ENCODE measurements around the gene NKG7. TPM values are rescaled to one million over a fixed set of nuclear protein-coding genes. Genes with fewer than 3 reads are reported as not detected.

Gene NKG7
- total RNA-seq, 4 donors from 2014 or later: 1.3 TPM; not detected in 3

DNA sequence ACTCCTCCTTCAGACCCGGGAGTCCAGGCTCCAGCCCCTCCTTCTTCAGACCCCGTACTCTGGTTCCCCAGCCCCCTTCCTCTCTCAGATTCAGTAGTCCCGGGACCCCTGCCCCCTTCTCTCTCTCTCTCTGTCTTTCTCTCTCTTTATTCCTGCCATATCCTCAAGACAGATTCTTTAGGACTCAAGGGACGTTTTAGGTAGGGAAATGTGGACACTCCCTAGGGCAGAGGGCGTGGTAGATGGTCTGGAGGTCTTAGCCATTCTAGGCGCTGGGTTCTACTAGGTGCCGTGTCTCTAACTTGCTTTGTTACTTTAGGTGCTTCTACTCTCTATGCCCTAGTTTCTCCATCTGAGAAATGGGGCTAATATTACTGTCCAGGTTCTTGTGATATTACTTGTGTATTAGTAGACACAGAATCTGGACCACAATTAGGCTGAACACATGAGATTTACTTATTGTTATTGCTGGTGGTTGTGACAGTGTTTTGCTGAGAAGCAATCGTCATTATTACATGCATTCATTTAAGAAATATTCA is 18.7 kb upstream of the NKG7 start:
- TF ChIP-seq, protein P1, sequence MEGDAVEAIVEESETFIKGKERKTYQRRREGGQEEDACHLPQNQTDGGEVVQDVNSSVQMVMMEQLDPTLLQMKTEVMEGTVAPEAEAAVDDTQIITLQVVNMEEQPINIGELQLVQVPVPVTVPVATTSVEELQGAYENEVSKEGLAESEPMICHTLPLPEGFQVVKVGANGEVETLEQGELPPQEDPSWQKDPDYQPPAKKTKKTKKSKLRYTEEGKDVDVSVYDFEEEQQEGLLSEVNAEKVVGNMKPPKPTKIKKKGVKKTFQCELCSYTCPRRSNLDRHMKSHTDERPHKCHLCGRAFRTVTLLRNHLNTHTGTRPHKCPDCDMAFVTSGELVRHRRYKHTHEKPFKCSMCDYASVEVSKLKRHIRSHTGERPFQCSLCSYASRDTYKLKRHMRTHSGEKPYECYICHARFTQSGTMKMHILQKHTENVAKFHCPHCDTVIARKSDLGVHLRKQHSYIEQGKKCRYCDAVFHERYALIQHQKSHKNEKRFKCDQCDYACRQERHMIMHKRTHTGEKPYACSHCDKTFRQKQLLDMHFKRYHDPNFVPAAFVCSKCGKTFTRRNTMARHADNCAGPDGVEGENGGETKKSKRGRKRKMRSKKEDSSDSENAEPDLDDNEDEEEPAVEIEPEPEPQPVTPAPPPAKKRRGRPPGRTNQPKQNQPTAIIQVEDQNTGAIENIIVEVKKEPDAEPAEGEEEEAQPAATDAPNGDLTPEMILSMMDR (IDR thresholded peaks at IDR 0.05): no peak
- TF ChIP-seq POLR2A (IDR thresholded peaks at IDR 0.05): no peak
- 66% methylated on average over 8 of the region's 8 CpGs for WGBS, 2 donors
- no peak overlapping the region for H3K4me3 ChIP-seq (ENCODE audit: low read depth, poor library complexity, severe bottlenecking)
- intact Hi-C loops (cut with DNase I; ENCODE audit: low total_unique reads): no loop called here
- no peak for DNase-seq (ENCODE audit: low spot score in 2 of 2)

DNA sequence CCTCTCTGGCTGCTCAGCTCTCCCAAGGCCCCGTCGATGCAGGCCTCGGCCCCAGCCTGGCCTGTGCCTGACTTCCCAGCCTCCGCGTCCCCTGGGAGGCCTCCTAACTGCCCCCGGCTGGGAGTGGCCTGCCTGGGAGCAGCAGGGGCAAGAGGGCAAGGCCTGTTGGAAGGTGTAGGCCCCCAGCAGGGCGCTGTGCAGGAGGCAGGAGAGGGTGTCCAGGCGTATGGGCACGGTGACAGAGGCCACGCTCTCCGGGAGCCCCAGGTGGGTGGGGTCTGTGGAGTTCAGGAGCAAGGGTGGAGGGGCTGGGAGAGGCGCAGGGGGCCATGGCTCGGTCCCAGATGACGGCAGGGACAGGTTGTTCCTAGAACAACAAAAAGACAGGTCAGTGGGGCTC is 16.7 kb upstream of the NKG7 start:
- TF ChIP-seq, protein P1 (IDR thresholded peaks at IDR 0.05): no peak
- TF ChIP-seq POLR2A (IDR thresholded peaks at IDR 0.05): no peak
- 89% methylated on average over 11 to 14 of the region's 14 CpGs for WGBS, 2 donors
- DNase-seq (ENCODE audit: low spot score in 2 of 2): no peak
- intact Hi-C loops (cut with DNase I; ENCODE audit: low total_unique reads): no loop called here
- no peak overlapping the region for H3K4me3 ChIP-seq (ENCODE audit: low read depth, poor library complexity, severe bottlenecking)

DNA sequence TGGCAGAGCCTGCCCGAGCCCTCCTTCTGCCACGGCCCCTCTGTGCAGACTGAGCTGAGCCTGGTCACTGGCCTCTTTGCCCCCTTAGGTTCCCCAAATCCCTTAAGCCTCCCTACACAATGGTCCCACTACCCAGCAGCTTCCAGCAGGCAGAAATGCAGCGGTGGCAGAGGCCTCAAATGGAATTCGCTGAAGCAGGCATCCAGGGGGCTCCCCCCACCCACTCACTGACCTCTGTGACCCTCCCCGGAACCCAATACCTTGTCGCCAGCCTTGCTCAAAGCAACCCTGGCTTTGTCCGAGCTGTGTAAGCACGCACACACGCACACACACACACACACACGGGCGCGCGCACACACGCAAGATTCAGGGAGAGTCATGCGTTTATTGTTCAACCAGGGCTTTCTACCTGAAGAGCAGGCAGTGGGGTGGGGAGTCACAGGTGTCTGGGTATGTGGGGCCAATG is 15.5 kb upstream of the NKG7 start, which contains the start of gene LIM2:
LIM2 (minus strand) TSS at position 51 of the 466 bp plus-strand sequence. CDS start 531 bp downstream, outside the sequence.
- intact Hi-C loops (cut with DNase I; ENCODE audit: low total_unique reads): no loop called here
- TF ChIP-seq, protein P1 (IDR thresholded peaks at IDR 0.05): no peak
- no peak for TF ChIP-seq POLR2A (IDR thresholded peaks at IDR 0.05)
- H3K4me3 ChIP-seq (ENCODE audit: low read depth, poor library complexity, severe bottlenecking): no peak within 1 kb of the TSS
- WGBS, 2 donors: 84% methylated on average over 15 of the region's 15 CpGs
- no peak for DNase-seq (ENCODE audit: low spot score in 2 of 2)

DNA sequence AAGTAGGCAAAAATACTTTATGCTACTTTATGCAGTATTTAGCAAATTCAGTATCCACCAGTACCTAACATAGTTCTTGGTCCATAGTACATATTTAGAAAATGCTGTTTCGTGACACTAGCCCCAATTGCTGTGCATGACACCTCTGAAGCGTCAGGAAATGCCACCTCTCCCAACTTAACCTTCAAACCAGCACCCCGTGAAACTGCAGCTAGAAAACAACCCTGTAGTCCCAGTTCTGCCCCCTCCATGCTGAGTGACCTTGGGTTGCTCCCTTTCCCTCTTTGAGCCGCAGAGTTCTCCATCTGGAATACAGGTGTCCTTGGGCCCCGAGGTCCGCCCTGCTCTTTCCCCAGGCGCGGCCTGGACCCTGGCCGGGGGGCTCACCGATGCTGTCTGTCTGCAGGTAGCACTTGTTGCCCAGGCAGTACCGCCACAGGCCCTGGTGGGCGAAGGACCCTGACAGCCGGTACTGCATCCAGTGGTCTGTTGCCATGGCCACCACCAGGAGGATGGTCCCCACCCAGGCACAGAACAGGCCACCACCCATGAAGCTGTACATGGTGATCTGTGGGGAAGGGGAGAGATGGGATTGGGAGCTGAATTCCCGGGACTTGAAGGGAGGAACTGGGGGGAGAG is 14.5 kb upstream of the NKG7 start:
- TF ChIP-seq POLR2A (IDR thresholded peaks at IDR 0.05): no peak
- TF ChIP-seq, protein P1 (IDR thresholded peaks at IDR 0.05): no peak
- intact Hi-C loops (cut with DNase I; ENCODE audit: low total_unique reads): no loop called here
- no peak for DNase-seq (ENCODE audit: low spot score in 2 of 2)
- no peak overlapping the region for H3K4me3 ChIP-seq (ENCODE audit: low read depth, poor library complexity, severe bottlenecking)
- 85 to 87% methylated on average over 14 of the region's 14 CpGs for WGBS, 2 donors

DNA sequence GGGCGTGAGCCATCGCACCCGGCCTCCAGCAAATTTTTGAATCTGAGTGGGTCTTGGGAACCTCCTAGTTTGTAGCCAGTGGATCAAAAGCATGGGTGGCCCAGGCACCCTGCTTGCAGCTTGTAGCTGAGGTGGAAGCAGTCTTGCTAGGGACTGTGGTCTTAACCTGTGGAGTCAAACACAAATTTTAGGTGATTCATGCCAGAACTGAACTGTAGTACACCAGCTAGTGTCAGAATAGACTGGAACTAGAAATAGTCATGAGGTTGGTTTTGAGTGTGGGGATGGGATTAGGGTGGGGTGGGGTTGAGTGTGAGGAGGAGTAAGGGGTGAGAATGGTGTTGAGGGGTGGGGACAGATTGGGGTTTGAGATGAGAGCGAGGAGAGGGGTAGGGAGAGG is 9.6 kb upstream of the NKG7 start:
- intact Hi-C loops (cut with DNase I; ENCODE audit: low total_unique reads): no loop called here
- TF ChIP-seq, protein P1 (IDR thresholded peaks at IDR 0.05): no peak
- no peak for TF ChIP-seq POLR2A (IDR thresholded peaks at IDR 0.05)
- no peak for DNase-seq (ENCODE audit: low spot score in 2 of 2)
- WGBS, 2 donors: 96 to 98% methylated on average over 4 of the region's 4 CpGs
- no peak overlapping the region for H3K4me3 ChIP-seq (ENCODE audit: low read depth, poor library complexity, severe bottlenecking)

All from lower leg skin (tissue), 4 donors.